ENCODE results near the gene JAKMIP1.
"Not testable (repeated sequence)": the region's sequence is repeated elsewhere in the genome, so short reads cannot be mapped to it uniquely, and the experiment has no call there.

Gene JAKMIP1

DNA sequence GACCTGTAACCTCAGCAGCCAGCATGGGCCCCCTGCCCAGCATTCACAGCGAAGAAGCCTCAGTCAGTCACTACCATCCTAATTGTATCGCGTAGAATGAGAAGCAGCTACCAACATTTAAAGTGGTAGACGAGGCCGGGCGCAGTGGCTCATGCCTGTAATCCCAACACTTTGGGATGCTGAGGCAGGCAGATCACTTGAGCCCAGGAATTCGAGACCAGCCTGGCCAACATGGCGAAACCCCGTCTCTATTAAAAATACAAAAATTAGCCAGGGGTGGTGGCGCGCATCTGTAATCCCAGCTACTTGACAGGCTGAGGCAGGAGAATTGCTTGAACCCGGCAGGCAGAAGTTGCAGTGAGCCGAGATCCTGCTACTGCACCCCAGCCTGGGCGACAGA, 59.3 kb downstream of the JAKMIP1 start:
- FAIRE-seq, result not testable (repeated sequence)

DNA sequence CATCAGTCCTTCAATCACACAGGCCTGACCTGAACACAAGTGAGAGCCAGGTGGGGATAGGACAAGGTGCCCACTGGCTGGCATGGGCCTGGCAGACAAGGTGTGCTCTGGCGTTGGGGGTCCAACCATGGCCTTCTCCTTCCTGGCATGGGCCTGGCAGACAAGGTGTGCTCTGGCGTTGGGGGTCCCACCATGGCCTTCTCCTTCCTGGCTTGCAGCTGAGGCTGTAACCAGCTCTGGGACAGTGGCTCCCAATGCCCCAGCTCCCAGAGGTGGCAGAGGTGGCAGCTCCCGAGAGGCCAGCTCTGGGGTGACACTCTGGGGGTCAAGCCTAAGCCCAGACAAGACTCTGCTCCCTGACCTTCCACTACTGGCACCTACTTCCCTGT, 62.6 kb downstream of the JAKMIP1 start:
- FAIRE-seq, result no peak

DNA sequence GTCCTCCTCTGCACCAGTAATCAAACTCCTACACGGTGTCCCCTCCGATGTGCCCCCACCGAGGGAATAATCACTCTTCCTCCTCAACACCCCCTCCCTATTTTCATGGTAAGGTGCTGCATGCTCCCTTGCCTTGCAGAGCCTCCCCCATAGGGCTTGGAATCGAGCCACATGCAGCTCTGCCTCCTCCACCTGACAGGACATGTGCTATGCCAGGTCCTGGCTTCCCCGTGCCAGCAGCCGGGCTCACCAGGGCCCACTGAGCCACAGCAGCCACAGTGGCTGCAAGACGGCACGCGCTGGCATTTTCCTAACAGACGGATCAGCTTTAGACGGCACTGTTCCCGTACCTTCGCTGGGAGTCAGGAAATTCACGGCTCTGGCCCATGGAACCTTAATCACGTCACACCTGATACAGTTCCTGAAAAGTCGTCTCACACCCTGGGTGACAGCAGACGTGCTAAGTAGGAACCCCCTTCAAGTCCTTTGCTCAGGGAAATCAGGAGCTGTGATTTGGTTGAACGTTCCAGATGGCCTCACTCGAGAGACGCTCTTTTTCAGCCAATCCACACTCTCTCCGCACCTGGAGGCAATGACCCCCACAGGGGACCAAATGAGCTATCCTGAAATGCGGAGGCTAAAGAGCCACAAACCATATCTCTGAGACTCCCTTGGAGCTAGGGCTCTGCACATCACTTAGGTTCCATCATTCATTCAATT, 63.2 kb downstream of the JAKMIP1 start:
- no peak for FAIRE-seq

- no peak for FAIRE-seq
Measured at GRCh38 chr4:6134612-6135220, 65.6 kb downstream of the JAKMIP1 start.

DNA sequence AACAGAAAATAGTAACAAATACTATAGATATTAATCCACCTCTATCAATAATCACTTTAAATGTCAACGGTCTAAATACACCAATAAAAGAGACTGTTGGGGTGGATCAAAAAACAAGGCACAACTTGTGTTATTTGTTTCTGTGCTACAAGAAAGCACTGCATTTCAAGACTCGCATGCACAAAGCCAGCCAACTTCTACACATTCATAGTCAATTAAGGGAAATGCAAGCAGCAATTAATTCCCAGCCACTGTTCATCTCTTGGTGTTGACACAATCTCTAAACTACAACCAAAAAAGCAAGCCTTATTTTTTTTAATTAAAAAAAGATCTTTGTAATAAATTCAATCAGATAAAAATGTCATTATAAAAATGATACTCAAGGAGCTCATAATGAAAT, 67.6 kb downstream of the JAKMIP1 start:
- FAIRE-seq, result no peak

- FAIRE-seq, result no peak
Measured at GRCh38 chr4:6128221-6128850, 72.0 kb downstream of the JAKMIP1 start.

- no peak for FAIRE-seq
Measured at GRCh38 chr4:6126971-6127745, 73.2 kb downstream of the JAKMIP1 start.

GRCh38 chr4:6125103-6125651, 75.2 kb downstream of the JAKMIP1 start:
- no peak for FAIRE-seq

DNA sequence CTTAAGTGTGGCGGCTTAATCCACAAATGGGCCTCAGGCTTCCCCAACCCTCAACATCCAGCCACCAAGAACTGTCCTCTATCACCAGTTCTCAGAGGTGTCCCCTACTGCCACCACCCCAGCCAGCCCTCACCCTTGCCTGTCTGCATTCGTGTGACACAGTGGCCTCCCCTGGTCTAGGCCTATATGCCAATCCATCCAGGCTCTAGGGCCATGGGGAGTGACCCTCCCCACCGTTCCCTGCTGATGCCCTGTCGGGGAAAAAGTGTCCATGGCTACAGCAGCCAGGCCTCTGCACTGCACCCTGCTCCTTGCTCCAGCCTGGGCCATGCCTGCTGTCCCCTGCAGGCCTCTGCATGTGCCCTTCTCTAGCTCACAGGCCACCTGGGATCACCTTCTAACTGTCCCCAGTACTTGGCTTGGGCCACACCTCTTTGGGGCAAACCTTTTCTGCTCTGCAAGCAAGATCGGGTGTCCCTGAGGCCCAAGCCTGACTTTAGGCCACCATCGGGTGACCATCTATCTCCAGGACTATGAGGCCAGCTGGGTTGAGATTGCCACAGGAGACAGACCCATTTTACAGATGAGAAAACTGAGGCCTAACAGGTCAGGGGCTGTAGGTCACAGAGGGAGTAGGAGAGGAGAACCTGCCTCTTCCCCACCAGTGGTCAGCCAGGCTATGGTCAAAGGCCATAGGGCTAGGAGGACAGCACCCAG, 75.8 kb downstream of the JAKMIP1 start:
- FAIRE-seq, result no peak

DNA sequence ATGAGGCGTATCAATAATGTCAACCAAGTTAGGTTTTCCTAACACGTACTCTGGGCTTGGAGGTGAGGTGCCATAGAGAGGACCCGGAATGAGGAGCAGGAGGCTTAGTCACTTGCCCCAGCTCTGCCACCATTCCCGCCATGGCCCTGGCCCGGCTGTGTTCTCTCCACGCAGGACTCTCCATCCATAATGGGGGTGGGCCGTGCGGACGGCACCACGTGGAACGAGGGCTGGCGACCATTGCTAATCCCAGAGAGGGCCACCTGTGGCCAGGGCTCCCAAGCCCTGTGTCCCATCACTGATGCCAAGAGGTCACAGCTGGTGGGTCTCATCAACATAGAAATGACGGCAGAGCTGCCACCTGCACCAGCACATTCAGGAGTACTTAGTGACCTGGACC, 76.4 kb downstream of the JAKMIP1 start:
- FAIRE-seq, result no peak

DNA sequence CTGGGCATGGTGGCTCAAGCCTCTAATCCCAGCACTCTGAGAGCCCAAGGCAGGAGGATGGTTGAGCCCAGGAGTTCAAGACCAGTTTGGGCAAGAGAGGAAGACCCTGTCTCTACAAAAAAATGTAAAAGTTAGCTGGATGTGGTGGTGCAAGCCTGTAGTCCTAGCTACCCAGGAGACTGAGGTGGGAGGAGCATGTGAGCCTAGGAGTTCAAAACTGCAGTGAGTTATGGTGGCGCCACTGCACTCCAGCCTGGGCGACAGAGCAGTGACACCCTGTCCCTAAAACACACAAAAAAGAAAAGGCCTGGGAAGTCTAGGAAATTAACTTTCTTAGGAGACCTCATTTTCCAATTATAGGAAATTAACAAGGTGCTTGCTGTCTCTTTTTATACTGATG, 76.8 kb downstream of the JAKMIP1 start:
- FAIRE-seq, result no peak

DNA sequence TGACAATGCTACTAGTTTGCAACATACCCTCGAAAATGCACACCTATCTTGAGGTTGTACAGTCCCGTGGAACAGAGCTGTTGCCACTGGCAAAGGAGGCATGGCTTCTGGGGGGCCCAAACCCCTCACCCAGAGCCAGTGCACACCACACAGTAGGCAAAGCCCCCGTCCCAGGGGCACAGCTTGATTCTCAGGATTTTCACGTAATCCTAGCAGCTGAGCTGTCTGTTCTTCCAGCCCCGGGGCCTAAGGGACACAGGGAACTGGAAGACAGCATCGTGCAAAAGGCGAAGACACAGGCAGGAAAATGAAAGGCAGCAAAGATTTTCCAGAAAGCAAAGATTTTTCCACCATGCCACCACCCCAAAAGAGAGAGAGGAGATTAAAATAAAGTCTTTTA, 77.2 kb downstream of the JAKMIP1 start:
- no peak for FAIRE-seq

DNA sequence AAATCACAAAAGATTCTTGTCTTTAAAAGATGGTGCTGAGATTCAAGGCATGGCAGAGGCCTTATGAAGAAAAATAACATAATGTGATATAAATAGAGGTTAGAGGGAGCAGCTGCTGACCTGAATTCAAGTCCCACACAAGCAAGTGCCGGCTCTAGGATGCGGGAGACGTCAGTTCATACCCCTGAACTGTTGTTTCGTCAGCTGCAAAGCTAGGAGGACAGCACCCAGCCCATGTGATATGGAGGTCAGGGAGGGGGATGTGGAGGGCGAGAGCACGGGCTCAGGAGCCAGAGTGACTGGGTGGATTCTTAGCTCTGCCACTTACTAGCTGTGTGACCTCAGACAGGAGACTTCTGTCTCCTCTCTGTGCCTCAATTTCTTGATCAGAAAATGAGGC, 77.9 kb downstream of the JAKMIP1 start:
- FAIRE-seq, result no peak

DNA sequence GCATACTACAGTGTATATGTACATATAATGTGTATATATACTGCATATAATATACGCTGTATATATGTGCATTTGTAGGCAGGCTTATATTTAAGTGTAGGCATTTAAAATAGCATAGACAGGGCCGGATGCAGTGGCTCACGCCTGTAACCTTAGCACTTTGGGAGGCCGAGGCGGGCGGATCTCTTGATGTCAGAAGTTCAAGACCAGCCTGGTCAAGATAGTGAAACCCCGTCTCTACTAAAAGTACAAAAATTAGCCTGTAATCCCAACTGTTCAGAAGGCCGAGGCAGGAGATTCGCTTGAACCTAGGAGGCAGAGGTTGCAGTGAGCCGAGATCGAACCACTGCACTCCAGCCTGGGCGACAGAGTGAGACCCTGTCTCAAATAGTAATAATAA, 78.4 kb downstream of the JAKMIP1 start:
- no peak for FAIRE-seq

- FAIRE-seq, result no peak
Measured at GRCh38 chr4:6121276-6121850, 79.0 kb downstream of the JAKMIP1 start.

GRCh38 chr4:6120361-6120760, 80.0 kb downstream of the JAKMIP1 start:
- no peak for FAIRE-seq

DNA sequence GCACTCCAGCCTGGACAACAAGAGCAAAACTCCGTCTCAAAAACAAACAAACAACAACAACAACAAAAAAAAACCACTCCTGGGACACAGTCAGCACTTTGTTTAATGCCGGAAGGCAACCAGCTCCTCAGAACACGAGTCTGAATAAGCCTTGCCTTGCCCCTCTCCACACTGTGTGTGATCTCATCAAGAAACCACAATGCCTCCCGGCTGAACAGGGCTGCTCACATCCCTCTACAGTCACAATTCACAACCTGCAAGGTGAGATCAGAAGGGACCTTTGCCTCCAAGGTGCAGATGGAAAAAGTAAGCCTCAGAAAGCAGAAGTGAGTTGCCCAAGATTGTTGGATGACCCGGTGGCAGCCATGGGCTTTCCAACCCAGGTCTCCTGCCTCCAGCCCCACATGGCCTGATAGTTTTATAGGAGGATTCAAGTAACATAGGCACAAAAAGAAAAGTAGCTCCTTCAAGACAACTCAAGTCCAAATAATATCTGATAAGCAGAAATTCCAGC, 80.8 kb downstream of the JAKMIP1 start:
- no peak for FAIRE-seq

GRCh38 chr4:6118201-6118600, 82.1 kb downstream of the JAKMIP1 start:
- FAIRE-seq, result no peak

DNA sequence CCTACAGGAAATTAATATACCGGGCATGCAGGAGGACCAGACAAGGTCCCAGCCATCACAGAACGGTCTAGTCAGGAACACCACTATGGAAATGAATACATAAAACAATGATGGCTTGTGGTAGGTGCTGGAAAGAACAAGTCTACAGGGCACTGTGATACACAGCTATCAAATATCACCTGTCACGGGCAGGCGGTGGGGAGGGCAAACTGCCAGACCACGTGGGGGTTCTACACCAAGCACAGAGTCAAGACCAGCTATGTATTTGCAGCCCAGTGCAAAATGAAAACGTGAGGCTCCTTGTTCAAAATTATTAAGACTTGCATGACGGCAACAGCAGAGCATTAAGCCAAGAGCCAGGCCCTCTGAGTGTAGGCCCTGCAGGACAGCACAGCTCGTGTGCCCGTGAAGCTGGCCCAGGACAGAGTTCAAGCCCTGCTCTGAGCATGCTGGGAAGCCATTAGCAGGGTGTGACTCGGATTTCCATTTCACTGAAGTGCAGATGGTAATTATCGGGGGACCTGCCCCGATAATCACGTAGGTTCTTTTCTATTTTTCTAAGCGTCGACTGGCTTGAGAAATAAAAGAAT, 83.6 kb downstream of the JAKMIP1 start:
- no peak for FAIRE-seq

GRCh38 chr4:6115746-6116586, 84.4 kb downstream of the JAKMIP1 start:
- FAIRE-seq, result no peak

DNA sequence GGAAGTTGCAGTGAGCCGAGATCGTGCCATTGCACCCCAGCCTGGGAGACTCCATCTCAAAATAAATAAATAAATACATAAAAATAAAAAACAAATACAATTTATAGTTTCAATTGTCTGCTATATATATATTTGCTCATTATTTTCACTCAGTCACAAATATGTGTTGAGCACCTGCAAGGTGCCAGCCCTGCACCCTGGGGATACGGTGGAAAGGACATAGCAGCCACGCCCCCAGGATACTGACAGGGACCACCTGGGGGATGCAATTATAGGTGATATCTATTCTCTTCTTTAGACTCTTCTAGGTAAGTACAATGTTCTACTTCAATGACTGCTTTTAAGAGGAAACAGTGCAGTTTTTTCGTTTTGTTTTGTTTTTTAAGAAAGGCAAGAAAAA, 85.0 kb downstream of the JAKMIP1 start:
- no peak for FAIRE-seq

Measured in colon (tissue), 2 donors.